ENCODE results near the gene CD55.
A peak's percentile ranks its signal among the peaks of the same experiment; 100 is the strongest.

CD55 gene

GRCh38 chr1:207333009-207333600 lies 11.6 kb downstream of the CD55 start:
- H3K27ac ChIP-seq (ENCODE audit: low read depth, low read length), result no peak overlapping the region
- no peaks in the 10 kb centered on the region; the same call in 1 of the 2 replicates for H4K20me1 ChIP-seq (ENCODE audit: control insufficient read depth, insufficient read depth, low read depth, low read length)
- TF ChIP-seq CTCF (IDR thresholded peaks at IDR 0.05; ENCODE audit: low read depth, low read length, poor library complexity, severe bottlenecking) (no peak), EZH2phosphoT487 (IDR thresholded peaks at IDR 0.05; ENCODE audit: borderline replicate concordance, low read length) (no peak)
- H3K4me3 ChIP-seq (ENCODE audit: low read length), result peak overlapping the region; percentile 1; the same call in 1 of the 2 replicates
- peaks cover 48% of the 10 kb centered on the region for H3K4me1 ChIP-seq (ENCODE audit: control insufficient read depth, low read length)
- no peaks in the 10 kb centered on the region for H3K9me2 ChIP-seq (replicated peaks; ENCODE audit: control insufficient read depth, low read length)
- peak overlapping the region; percentile 4; the same call in 1 of the 2 replicates for H3K4me2 ChIP-seq (ENCODE audit: low read length)
- H3K79me2 ChIP-seq (ENCODE audit: control insufficient read depth, low read length), result no peaks in the 10 kb centered on the region
- no peaks in the 10 kb centered on the region for H3F3A ChIP-seq (ENCODE audit: control insufficient read depth, insufficient read depth)
- peaks cover 15% of the 10 kb centered on the region for H3K9me3 ChIP-seq (ENCODE audit: control insufficient read depth, insufficient read depth, low read length)
- H3K36me3 ChIP-seq (ENCODE audit: control insufficient read depth, low read length), result peaks cover 93% of the 10 kb centered on the region
- H3K27me3 ChIP-seq (ENCODE audit: control insufficient read depth, low read length), result no peaks in the 10 kb centered on the region

GRCh38 chr1:207333620-207334019 lies 12.1 kb downstream of the CD55 start:
- Histone ChIP-seq H3K4me1 (ENCODE audit: control insufficient read depth, low read length) (peaks cover 48% of the 10 kb centered on the region), H3K4me2 (ENCODE audit: low read length) (peak overlapping the region; percentile 4; the same call in 1 of the 2 replicates), H3K36me3 (ENCODE audit: control insufficient read depth, low read length) (peaks cover 92% of the 10 kb centered on the region), H3K4me3 (ENCODE audit: low read length) (peak overlapping the region; percentile 1; the same call in 1 of the 2 replicates), H4K20me1 (ENCODE audit: control insufficient read depth, insufficient read depth, low read depth, low read length) (no peaks in the 10 kb centered on the region; the same call in 1 of the 2 replicates), H3F3A (ENCODE audit: control insufficient read depth, insufficient read depth) (no peaks in the 10 kb centered on the region), H3K27me3 (ENCODE audit: control insufficient read depth, low read length) (no peaks in the 10 kb centered on the region), H3K9me2 (replicated peaks; ENCODE audit: control insufficient read depth, low read length) (no peaks in the 10 kb centered on the region), H3K27ac (ENCODE audit: low read depth, low read length) (no peak overlapping the region), H3K79me2 (ENCODE audit: control insufficient read depth, low read length) (no peaks in the 10 kb centered on the region), H3K9me3 (ENCODE audit: control insufficient read depth, insufficient read depth, low read length) (peaks cover 15% of the 10 kb centered on the region)
- TF ChIP-seq CTCF (IDR thresholded peaks at IDR 0.05; ENCODE audit: low read depth, low read length, poor library complexity, severe bottlenecking) (no peak), EZH2phosphoT487 (IDR thresholded peaks at IDR 0.05; ENCODE audit: borderline replicate concordance, low read length) (no peak)

- Histone ChIP-seq H3K79me2 (ENCODE audit: control insufficient read depth, low read length) (no peaks in the 10 kb centered on the region), H3K36me3 (ENCODE audit: control insufficient read depth, low read length) (peaks cover 89% of the 10 kb centered on the region), H3K4me2 (ENCODE audit: low read length) (no peak overlapping the region), H3K9me3 (ENCODE audit: control insufficient read depth, insufficient read depth, low read length) (peaks cover 15% of the 10 kb centered on the region), H3F3A (ENCODE audit: control insufficient read depth, insufficient read depth) (no peaks in the 10 kb centered on the region), H3K27ac (ENCODE audit: low read depth, low read length) (no peak overlapping the region), H3K4me1 (ENCODE audit: control insufficient read depth, low read length) (peaks cover 48% of the 10 kb centered on the region), H3K27me3 (ENCODE audit: control insufficient read depth, low read length) (no peaks in the 10 kb centered on the region), H3K4me3 (ENCODE audit: low read length) (no peak overlapping the region), H4K20me1 (ENCODE audit: control insufficient read depth, insufficient read depth, low read depth, low read length) (no peaks in the 10 kb centered on the region; the same call in 1 of the 2 replicates), H3K9me2 (replicated peaks; ENCODE audit: control insufficient read depth, low read length) (no peaks in the 10 kb centered on the region)
- TF ChIP-seq EZH2phosphoT487 (IDR thresholded peaks at IDR 0.05; ENCODE audit: borderline replicate concordance, low read length) (no peak), CTCF (IDR thresholded peaks at IDR 0.05; ENCODE audit: low read depth, low read length, poor library complexity, severe bottlenecking) (no peak)
Observed at GRCh38 chr1:207334337-207334736, 12.9 kb downstream of the CD55 start.
